Activated naive CD4-positive, alpha-beta T cell (primary cell): ENCODE data around the gene HSPB8.

Source experiments
- DNase-seq, 4 experiments: peaks; one replicate each; lab custom pipeline; 2025; lab: John Stamatoyannopoulos, UW

The HSPB8 gene, protein sequence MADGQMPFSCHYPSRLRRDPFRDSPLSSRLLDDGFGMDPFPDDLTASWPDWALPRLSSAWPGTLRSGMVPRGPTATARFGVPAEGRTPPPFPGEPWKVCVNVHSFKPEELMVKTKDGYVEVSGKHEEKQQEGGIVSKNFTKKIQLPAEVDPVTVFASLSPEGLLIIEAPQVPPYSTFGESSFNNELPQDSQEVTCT

GRCh38 chr12:119178544-119179334, at the start of gene HSPB8:
HSPB8 (plus strand) TSS chr12:119178931; CDS start chr12:119179313, 382 bp downstream.
- no peak for DNase-seq

GRCh38 chr12:119129827-119130434, 48.8 kb upstream of the HSPB8 start:
- no peak for DNase-seq

DNA sequence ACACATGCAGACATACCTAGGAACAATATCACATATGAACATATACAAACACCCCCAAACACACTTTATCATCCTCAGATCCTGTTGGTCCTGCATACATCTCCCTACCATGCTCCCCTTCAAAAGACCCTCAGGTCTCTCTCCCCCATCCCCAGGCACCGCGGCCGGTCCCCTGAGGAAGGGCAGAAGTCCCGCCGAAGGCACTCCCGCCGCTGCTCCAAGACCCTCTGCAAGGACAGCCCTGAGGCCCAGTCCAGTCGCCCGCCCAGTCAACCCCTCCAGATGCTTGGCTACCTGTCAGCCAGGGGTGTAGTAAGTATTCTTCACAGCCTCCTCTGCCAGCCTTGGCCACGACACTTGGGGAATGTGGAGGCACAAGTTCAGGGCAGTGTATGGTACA, 48.2 kb upstream of the HSPB8 start:
- DNase-seq: no peak

- no peak for DNase-seq
These were observed 44.3 kb upstream of the HSPB8 start for GRCh38 chr12:119134284-119135072.

- DNase-seq: no peak
These were observed 41.8 kb upstream of the HSPB8 start for GRCh38 chr12:119136811-119137410.

- no peak for DNase-seq
These were observed 39.3 kb upstream of the HSPB8 start for GRCh38 chr12:119139448-119139847.

DNA sequence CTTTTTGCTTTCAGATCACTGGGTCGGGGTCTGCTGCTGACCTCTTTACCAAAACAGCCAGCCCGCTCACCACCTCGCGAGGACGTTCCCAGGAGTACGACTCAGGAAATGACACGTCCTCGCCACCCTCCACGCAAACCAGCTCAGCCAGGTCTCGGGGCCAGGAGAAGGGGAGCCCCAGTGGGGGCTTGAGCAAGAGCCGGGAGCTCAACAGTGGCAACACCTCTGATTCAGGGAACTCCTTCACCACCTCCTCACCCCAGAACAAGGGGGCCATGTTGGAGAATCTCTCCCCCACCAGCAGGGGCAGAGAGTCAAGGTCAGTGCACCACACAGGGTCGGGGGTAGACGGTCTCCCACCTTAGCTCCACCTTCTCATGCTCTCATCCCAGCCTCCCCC, 33.4 kb upstream of the HSPB8 start:
- DNase-seq: no peak

DNA sequence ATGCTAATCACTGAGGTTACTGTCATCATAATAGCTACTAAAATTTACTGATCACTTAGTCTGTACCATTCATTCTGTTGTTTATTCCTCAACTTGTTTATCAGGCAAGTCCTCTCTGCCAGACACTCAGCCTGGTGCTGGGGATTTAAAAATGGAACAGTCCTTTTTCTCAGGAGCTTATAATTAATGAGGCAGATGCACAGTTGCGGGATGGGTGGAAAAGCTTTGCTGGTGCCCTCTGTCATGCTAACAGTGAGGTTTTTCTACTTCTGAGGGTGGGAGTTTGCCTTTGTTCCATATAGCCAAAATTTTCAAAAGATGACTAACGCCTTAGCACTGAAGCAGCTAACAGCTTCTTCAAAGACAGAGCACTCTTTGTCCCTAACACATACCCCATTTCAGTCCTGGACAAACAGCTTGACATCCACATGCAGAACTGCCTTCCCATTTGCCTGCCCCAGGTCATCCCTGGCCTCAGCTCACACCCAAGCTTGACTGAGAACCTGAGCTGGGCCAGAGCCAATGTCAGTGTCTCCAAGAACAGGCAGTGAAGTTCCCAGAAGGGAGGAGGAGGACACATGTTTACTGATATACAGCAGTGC, 30.8 kb upstream of the HSPB8 start:
- no peak for DNase-seq

- no peak for DNase-seq
These were observed 29.5 kb upstream of the HSPB8 start for GRCh38 chr12:119149270-119149669.

GRCh38 chr12:119151445-119152026, 27.2 kb upstream of the HSPB8 start:
- DNase-seq: no peak

DNA sequence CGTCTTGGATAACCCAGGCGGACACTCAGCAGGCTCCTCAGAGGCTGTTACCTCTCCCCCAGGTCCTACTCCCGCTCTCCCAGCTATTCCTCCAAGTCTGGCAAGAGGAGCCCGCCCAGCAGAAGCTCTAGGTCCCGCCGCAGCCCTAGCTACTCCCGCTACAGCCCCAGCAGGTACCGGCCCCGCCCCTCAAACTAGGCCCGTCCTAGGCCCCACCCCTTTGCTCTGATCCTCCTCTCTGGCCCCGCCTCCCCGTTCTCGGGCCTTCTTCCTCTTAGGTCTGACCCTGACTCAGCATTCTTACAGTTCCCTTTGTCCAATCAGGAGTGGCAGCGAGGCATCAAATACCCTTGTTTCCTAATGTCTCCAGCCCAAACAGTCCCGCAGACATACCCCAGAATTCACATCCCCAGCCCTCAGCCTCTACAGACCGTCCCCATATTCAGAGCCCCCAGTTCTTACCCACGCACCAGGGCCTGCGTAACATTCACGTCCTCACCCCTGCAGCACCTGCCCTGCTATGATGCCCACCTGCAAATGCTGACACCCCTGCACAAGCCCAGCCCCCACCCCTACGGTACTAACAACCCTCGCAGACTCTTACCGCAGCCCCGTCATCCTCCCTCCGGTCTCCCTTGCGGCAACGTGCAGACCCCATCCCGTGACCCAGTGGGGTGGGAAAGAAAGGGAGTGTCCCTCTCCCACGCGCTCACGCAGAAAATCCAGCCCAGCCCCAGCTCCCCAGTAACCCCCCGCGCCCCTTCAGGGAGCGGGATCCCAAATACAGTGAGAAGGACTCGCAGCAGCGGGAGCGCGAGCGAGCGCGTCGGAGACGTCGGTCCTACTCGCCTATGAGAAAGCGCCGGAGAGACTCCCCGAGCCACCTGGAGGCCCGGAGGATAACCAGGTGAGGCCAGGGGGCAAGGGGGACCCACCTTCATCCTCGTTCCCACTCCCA, 25.0 kb upstream of the HSPB8 start:
- DNase-seq: no peak

DNA sequence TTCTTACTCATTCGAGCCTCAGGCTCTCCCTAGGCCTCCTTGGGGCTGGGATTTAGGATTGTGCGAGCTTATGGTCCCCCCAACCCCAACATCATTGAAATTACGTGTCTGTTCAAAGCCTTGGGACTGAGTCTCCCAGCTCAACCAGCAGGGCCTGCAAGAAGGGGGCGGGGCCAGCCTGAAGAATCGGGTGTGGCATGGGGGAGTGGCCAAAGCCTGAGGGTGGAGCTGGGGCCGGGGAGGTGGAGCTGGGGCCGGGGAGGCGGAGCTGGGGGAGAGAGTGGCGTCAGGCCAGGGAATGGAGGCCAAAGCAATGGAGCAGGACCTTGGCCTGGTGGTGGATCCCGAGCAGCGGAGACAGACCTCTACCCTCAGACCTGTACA, 24.3 kb upstream of the HSPB8 start:
- DNase-seq: no peak

DNA sequence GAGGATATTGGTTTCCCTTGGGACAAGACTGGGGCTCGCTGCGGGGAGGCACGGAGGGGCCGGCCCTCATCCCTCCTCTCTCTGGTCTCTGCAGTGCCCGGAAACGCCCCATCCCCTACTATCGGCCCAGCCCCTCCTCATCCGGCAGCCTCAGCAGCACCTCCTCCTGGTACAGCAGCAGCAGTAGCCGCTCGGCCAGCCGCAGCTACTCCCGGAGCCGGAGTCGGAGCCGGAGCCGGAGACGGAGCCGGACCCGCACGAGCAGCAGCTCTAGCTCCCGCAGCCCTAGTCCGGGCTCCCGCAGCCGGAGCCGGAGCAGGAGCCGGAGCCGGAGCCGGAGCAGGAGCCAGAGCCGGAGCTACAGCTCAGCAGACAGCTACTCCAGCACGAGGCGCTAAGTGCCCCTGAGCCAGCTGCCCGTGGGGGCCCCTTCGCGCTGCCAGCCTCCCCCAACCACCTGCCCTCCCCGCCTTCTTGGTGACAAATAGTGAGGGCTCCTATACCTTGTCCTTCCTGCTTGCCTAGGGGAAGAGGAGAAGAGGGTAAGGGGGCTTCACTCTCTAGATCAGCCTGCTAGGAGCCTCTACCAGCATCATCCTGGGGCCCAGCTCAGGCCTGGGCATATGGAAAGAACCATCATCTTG, 22.2 kb upstream of the HSPB8 start:
- DNase-seq: no peak

- no peak for DNase-seq
These were observed 21.2 kb upstream of the HSPB8 start for GRCh38 chr12:119157528-119157927.

GRCh38 chr12:119157978-119158377, 20.8 kb upstream of the HSPB8 start:
- DNase-seq: no peak

DNA sequence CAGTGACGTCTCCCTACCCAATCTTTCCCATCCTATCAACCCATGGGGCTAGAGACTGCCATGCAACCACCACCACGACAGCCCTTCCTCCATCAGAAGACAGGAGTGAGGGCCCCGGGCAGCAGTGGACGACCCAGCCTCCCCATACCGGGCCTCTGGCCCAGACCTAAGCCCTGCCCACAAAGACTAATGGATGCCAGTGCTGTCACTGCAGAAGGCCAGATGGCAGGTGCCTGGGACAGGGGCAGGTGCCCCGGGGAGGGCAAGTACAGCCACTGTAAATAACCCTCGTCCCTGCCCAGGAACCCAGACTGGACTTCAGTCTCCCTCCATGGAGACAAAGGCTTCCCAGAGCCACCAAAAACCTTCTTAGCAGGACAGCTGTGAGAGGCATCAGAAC, 20.3 kb upstream of the HSPB8 start:
- no peak for DNase-seq

DNA sequence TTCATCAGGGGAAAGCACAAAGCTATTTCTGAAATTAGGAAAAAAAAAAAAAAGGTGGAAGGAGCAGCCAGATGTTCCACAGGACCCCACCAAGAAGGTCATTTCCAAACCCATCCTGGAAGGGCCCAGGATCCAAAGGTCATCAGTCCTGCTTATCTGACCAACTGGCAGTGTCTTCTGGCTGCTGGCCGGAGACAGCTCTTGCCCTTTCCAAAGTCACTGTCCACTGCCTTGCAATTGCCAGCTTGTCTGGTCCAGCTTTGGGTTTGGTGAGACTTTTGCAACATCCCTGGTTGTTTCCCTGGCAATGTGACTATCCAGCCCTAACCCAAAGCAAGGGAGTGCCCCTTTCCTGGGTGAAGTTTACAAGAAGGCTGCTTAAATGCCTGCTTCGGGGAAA, 18.9 kb upstream of the HSPB8 start:
- no peak for DNase-seq

DNA sequence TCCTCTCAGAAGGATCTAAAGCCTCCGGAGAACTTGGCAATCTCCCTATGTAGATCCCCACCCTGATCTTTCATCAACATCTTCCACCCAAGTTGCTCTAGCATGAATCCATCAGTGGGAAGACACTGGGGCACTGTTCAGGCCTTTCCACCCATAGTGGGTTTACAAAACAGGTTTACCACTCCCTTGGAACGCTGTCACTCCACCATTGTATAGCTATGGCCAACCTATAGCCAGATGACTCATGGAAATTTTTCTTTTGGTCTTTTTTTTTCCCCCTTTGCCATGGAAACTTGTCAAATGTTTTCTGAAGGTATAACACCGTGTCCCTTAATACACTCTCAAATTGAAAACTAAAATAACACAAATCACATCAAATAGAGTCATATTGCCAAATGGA, 10.8 kb upstream of the HSPB8 start:
- DNase-seq: no peak

DNA sequence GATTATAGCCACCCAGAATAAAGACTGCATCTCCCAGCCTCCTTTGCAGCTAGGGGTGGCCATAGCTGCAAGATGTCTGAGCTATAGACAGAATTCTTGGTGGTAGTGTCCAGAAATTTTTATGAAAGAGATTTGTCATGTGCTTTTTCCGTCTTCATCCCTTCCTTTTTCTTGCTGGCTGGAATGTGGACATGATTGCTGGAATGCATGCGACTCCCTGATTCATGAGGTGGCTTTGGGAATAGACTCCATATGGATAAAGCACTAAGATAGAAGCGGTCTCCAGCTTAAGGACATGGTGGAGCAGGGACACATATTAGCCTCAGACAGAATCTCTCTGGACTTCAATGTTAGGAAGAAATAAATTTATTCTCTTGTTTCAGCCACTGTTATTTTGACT, 10.0 kb upstream of the HSPB8 start:
- no peak for DNase-seq

- no peak for DNase-seq
These were observed 9.6 kb upstream of the HSPB8 start for GRCh38 chr12:119169150-119169549.
